ENCODE measurements around the gene CATSPER3.

Gene CATSPER3

GRCh38 chr5:135046661-135047346 lies 79.1 kb downstream of the CATSPER3 start:
- no peak for DNase-seq

- DNase-seq: no peak
Observed at GRCh38 chr5:135047347-135047695, 79.6 kb downstream of the CATSPER3 start.

- DNase-seq: no peak
Observed at GRCh38 chr5:135048286-135048685, 80.6 kb downstream of the CATSPER3 start.

GRCh38 chr5:135048930-135049329 lies 81.2 kb downstream of the CATSPER3 start:
- no peak for DNase-seq

GRCh38 chr5:135050244-135050767 lies 82.6 kb downstream of the CATSPER3 start:
- DNase-seq: no peak

GRCh38 chr5:135051399-135051798 lies 83.7 kb downstream of the CATSPER3 start:
- no peak for DNase-seq

GRCh38 chr5:135051872-135052271 lies 84.2 kb downstream of the CATSPER3 start:
- no peak for DNase-seq

- DNase-seq: no peak
Observed at GRCh38 chr5:135052511-135053145, 84.9 kb downstream of the CATSPER3 start.

- DNase-seq: no peak
Observed at GRCh38 chr5:135053278-135053677, 85.6 kb downstream of the CATSPER3 start.

- no peak for DNase-seq
Observed at GRCh38 chr5:135053989-135054388, 86.3 kb downstream of the CATSPER3 start.

- no peak for DNase-seq
Observed at GRCh38 chr5:135054546-135054945, 86.8 kb downstream of the CATSPER3 start.

GRCh38 chr5:135055396-135055795 lies 87.7 kb downstream of the CATSPER3 start:
- DNase-seq: no peak

GRCh38 chr5:135056316-135057030 lies 88.8 kb downstream of the CATSPER3 start:
- DNase-seq: no peak

GRCh38 chr5:135057233-135057632 lies 89.5 kb downstream of the CATSPER3 start:
- no peak for DNase-seq

GRCh38 chr5:135058331-135058732 lies 90.6 kb downstream of the CATSPER3 start:
- DNase-seq: no peak

- DNase-seq: no peak
Observed at GRCh38 chr5:135059000-135059923, 91.6 kb downstream of the CATSPER3 start.

GRCh38 chr5:135060021-135060420 lies 92.3 kb downstream of the CATSPER3 start:
- DNase-seq: no peak

- DNase-seq: no peak
Observed at GRCh38 chr5:135061001-135061400, 93.3 kb downstream of the CATSPER3 start.

Data from fibroblast of skin of scalp (primary cell).